H1 (cell line): Measurements from ENCODE around the gene GABRA4. TPM values are rescaled to one million over a fixed set of nuclear protein-coding genes. Genes with fewer than 3 reads are reported as not detected.

ENCODE experiments used
- CTCF ChIA-PET: fragments of 300-600 bp; sonication (Branson Sonifier 250); formaldehyde crosslinking; loops from one replicate; lab custom pipeline; 2021; ENCODE audit not compliant: partially characterized antibody; lab: Charles Lee
- POLR2A ChIA-PET: fragments of 300-600 bp; sonication (Branson Sonifier 250); formaldehyde crosslinking; loops from one replicate; lab custom pipeline; 2021; ENCODE audit warnings: inconsistent platforms; ENCODE audit not compliant: partially characterized antibody; lab: Charles Lee
- DNase-seq, 2 experiments: peaks; one replicate each; pipeline versions ENCODE4 v3.0.0 to v3.0.0-alpha.2; 2010 to 2022; ENCODE audit warnings: low spot score in 2 of 2, low read depth in 1 of 2, mixed read lengths in 1 of 2
- FAIRE-seq: peaks from 2 replicates; lab custom pipeline; 2011; peaks lifted over from hg19 to GRCh38; lab: Jason Lieb, UNC
- H2AFZ ChIP-seq: 2 replicates; pipeline ENCODE4 v1.8.1; 2012; ENCODE audit warnings: low read length, inconsistent platforms
- H2AK5ac ChIP-seq: 2 replicates; pipeline ENCODE4 v1.6.1; 2013; ENCODE audit warnings: low read depth, low read length
- H2BK120ac ChIP-seq: replicated peaks from 2 replicates; pipeline ENCODE3; 2013; ENCODE audit warnings: low read depth, low read length, inconsistent platforms
- H2BK12ac ChIP-seq: 2 replicates; pipeline ENCODE4 v1.6.1; 2013; ENCODE audit warnings: low read depth, low read length
- H2BK15ac ChIP-seq: 2 replicates; pipeline ENCODE4 v1.6.1; 2013; ENCODE audit warnings: low read length
- H2BK20ac ChIP-seq: 2 replicates; pipeline ENCODE4 v1.6.1; 2013; ENCODE audit warnings: low read length
- H2BK5ac ChIP-seq: 2 replicates; pipeline ENCODE4 v1.6.1; 2013; ENCODE audit warnings: low read depth, low read length
- H3K14ac ChIP-seq: 2 replicates; pipeline ENCODE4 v1.6.1; 2013; ENCODE audit warnings: inconsistent platforms; ENCODE audit not compliant: insufficient read length
- H3K18ac ChIP-seq: 2 replicates; pipeline ENCODE4 v1.6.1; 2013; ENCODE audit warnings: low read length; ENCODE audit errors: extremely low read depth
- H3K23ac ChIP-seq: 2 replicates; pipeline ENCODE4 v1.6.1; 2013; ENCODE audit warnings: inconsistent platforms; ENCODE audit not compliant: insufficient read length
- H3K23me2 ChIP-seq: 2 replicates; pipeline ENCODE4 v1.6.1; 2013; ENCODE audit warnings: low read depth, low read length
- H3K27ac ChIP-seq: 2 replicates; pipeline ENCODE4 v1.6.1; 2011; ENCODE audit warnings: low read depth, low read length, inconsistent platforms
- H3K27me3 ChIP-seq, 4 experiments: replicated peaks in 1 of 4; 1 replicate in 1 of 4; 2 replicates in 3 of 4; pipeline versions ENCODE4 v1.6.1 to v1.8.1; 2011 to 2013; ENCODE audit warnings: low read length in 3 of 4, mild to moderate bottlenecking in 3 of 4, inconsistent platforms in 2 of 4, mixed read lengths in 2 of 4, moderate library complexity in 1 of 4; ENCODE audit not compliant: control insufficient read depth in 3 of 4, insufficient read depth in 3 of 4; ENCODE audit errors: extremely low read depth in 1 of 4
- H3K36me3 ChIP-seq, 4 experiments: 2 replicates each; pipeline versions ENCODE4 v1.6.1 to v1.8.1; 2011 to 2013; ENCODE audit warnings: mild to moderate bottlenecking in 4 of 4, low read length in 3 of 4, moderate library complexity in 2 of 4, control low read depth in 1 of 4, inconsistent platforms in 1 of 4; ENCODE audit not compliant: insufficient read depth in 4 of 4, control insufficient read depth in 2 of 4
- H3K4ac ChIP-seq: replicated peaks from 2 replicates; pipeline ENCODE3; 2013; ENCODE audit warnings: low read length, low read depth, mixed read lengths, inconsistent platforms; ENCODE audit not compliant: insufficient read length
- H3K4me1 ChIP-seq, 4 experiments: replicated peaks in 1 of 4; 1 replicate in 1 of 4; 2 replicates in 3 of 4; pipeline versions ENCODE4 v1.6.1 to v1.8.1; 2011 to 2013; ENCODE audit warnings: low read length in 3 of 4, inconsistent platforms in 2 of 4, mixed read lengths in 1 of 4; ENCODE audit not compliant: insufficient read depth in 4 of 4, control insufficient read depth in 3 of 4
- H3K4me2 ChIP-seq, 2 experiments: 2 replicates each; pipeline versions ENCODE4 v1.6.1 to v1.8.1; 2011 to 2013; ENCODE audit warnings: low read depth in 2 of 2, low read length in 2 of 2, control low read depth in 1 of 2, inconsistent platforms in 1 of 2, mild to moderate bottlenecking in 1 of 2; ENCODE audit not compliant: insufficient read depth in 1 of 2
- H3K4me3 ChIP-seq, 4 experiments: fragments of 200-600, 300-600 bp in 1 of 4; sonication (generic), shearing (Covaris generic), sonication (Bioruptor Twin) in 1 of 4; 2 replicates each; pipeline versions ENCODE4 v1.5.1 to v1.8.1; 2011 to 2016; ENCODE audit warnings: low read length in 4 of 4, low read depth in 3 of 4, control low read depth in 2 of 4, inconsistent platforms in 2 of 4, mild to moderate bottlenecking in 2 of 4, mixed read lengths in 1 of 4, moderate library complexity in 1 of 4; ENCODE audit not compliant: insufficient read depth in 2 of 4; ENCODE audit errors: extremely low read depth in 1 of 4
- H3K56ac ChIP-seq: replicated peaks from 2 replicates; pipeline ENCODE3; 2013; ENCODE audit warnings: low read depth, mild to moderate bottlenecking, mixed read lengths, low read length, inconsistent platforms; ENCODE audit not compliant: insufficient read length
- H3K79me1 ChIP-seq: 2 replicates; pipeline ENCODE4 v1.6.1; 2013; ENCODE audit warnings: low read depth, low read length, control low read depth
- H3K79me2 ChIP-seq, 2 experiments: 2 replicates each; pipeline versions ENCODE4 v1.6.1 to v1.8.1; 2012 to 2013; ENCODE audit warnings: low read length in 2 of 2, mild to moderate bottlenecking in 2 of 2, inconsistent platforms in 1 of 2; ENCODE audit not compliant: insufficient read depth in 2 of 2, control insufficient read depth in 1 of 2
- H3K9ac ChIP-seq, 4 experiments: replicated peaks in 1 of 4; 1 replicate in 1 of 4; 2 replicates in 3 of 4; pipeline versions ENCODE4 v1.6.1 to v1.8.1; 2011 to 2013; ENCODE audit warnings: low read depth in 3 of 4, low read length in 3 of 4, control low read depth in 2 of 4, mild to moderate bottlenecking in 2 of 4, moderate library complexity in 2 of 4, inconsistent platforms in 1 of 4; ENCODE audit errors: extremely low read depth in 1 of 4
- H3K9me3 ChIP-seq, 2 experiments: 2 replicates each; pipeline versions ENCODE4 v1.6.1 to v1.8.1; 2012 to 2013; ENCODE audit warnings: mild to moderate bottlenecking in 2 of 2, moderate library complexity in 2 of 2, control low read depth in 1 of 2, inconsistent platforms in 1 of 2, low read depth in 1 of 2, low read length in 1 of 2, mixed read lengths in 1 of 2; ENCODE audit not compliant: insufficient read depth in 2 of 2
- H4K20me1 ChIP-seq, 2 experiments: replicated peaks in 1 of 2; 2 replicates each; pipeline versions ENCODE3 to v1.8.1; 2011 to 2013; ENCODE audit warnings: inconsistent platforms in 2 of 2, low read length in 2 of 2, mild to moderate bottlenecking in 1 of 2; ENCODE audit not compliant: insufficient read depth in 2 of 2, control insufficient read depth in 1 of 2
- H4K5ac ChIP-seq: 2 replicates; pipeline ENCODE4 v1.6.1; 2013; ENCODE audit warnings: low read length, low read depth, mixed read lengths, inconsistent platforms; ENCODE audit not compliant: insufficient read length
- H4K8ac ChIP-seq: 2 replicates; pipeline ENCODE4 v1.8.0; 2013; ENCODE audit warnings: mild to moderate bottlenecking, moderate library complexity, low read length, inconsistent platforms; ENCODE audit not compliant: insufficient read depth; ENCODE audit errors: extremely low read depth
- H4K91ac ChIP-seq: replicated peaks from 2 replicates; pipeline ENCODE3; 2013; ENCODE audit warnings: low read length, mixed read lengths, inconsistent platforms; ENCODE audit not compliant: insufficient read length
- BACH1 ChIP-seq: IDR thresholded peaks from 2 replicates; pipeline ENCODE4 v1.6.1; 2012; ENCODE audit warnings: low read length, improper control_type of control experiment
- RNF2 ChIP-seq: fragments of 200-900, 300-1000 bp; sonication (generic); IDR thresholded peaks from 2 replicates; pipeline ENCODE4 v1.7.1; 2016; ENCODE audit warnings: borderline replicate concordance, low read depth, mild to moderate bottlenecking, antibody characterized with exemption, low read length; ENCODE audit not compliant: poor library complexity, severe bottlenecking; ENCODE audit errors: missing control alignments
- SUZ12 ChIP-seq: fragments of 200-600 bp; sonication (generic); IDR thresholded peaks from 2 replicates; pipeline ENCODE4 v1.6.1; 2012; ENCODE audit warnings: mild to moderate bottlenecking, inconsistent platforms, low read length, moderate library complexity, mixed read lengths
- WGBS, 2 experiments: shearing (Covaris generic) in 1 of 2; methylation state at CpG; one replicate each; pipeline versions ENCODE4 v1.1.6 to v1.1.7; 2013 to 2015; ENCODE audit warnings: low lambda C conversion rate in 2 of 2, mixed read lengths in 2 of 2, inconsistent platforms in 1 of 2, low coverage in 1 of 2, missing lambda C conversion rate in 1 of 2; ENCODE audit not compliant: insufficient replicate concordance in 2 of 2, insufficient coverage in 1 of 2, insufficient read length in 1 of 2; ENCODE audit errors: extremely low coverage in 1 of 2, missing lambda C conversion rate in 1 of 2; 5-methylcytosine and 5-hydroxymethylcytosine counted together
- polyA plus RNA-seq, 7 experiments: library from polyadenylated mRNA; depleted of rRNA in 3 of 7; stranded (reverse) in 5 of 7; unstranded in 2 of 7; fragments of >200 nt in 5 of 7; fragments of 200-250 nt in 2 of 7; gene quantifications; 1 replicate in 5 of 7; 2 replicates in 1 of 7; 4 replicates in 1 of 7; pipeline versions ENCODE4 v1.2.1 to v1.2.3, GENCODE V29; 2011 to 2013; ENCODE audit warnings: missing spikeins in 2 of 7, mixed read lengths in 2 of 7
- total RNA-seq: library from RNA; stranded (reverse); fragmentation: NEBNext Ultra II Directional; extraction: Animal tissue kit (Norgen Biotek cat#: 25700); gene quantifications from 2 replicates; pipeline ENCODE4 v1.2.1, GENCODE V29; 2021

The GABRA4 gene
- total and polyA plus RNA-seq, 2 of the 8 experiments (the other 6 are each of a cell fraction or from before 2014, with no cell fraction given), result 0.09 to 0.37 TPM

DNA sequence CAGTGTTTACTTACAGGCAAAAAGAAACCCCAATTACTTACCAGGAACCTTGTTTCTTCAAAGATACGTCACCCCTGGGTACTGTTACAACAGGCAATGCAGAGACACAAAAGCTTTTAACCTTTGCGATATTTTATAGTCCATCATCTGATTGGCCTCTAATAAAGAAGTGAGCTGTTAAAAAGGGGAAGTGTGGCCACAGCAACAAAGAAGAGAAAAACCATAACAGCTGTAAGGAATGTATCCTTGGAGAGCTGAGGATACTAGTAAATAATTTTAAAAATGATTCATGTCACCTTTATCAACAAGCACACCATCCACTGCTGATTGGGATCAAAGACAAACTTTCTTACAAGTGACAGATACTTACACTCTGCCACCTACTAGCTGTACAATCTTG is 14.1 kb downstream of the GABRA4 start:
- FAIRE-seq (no peak), DNase-seq (no peak)
- Histone ChIP-seq H2BK15ac (no peak overlapping the region), H3K56ac (no peak overlapping the region), H3K27ac (no peak overlapping the region), H3K9me3 (no peaks in the 10 kb centered on the region), H4K20me1 (no peaks in the 10 kb centered on the region), H2BK5ac (no peak overlapping the region), H4K91ac (no peak overlapping the region), H2BK20ac (no peak overlapping the region), H3K23me2 (no peaks in the 10 kb centered on the region), H2AK5ac (no peak overlapping the region), H3K27me3 (no peaks in the 10 kb centered on the region), H3K79me2 (no peaks in the 10 kb centered on the region), H3K4me3 (no peak overlapping the region), H3K23ac (no peak overlapping the region), H3K4me2 (no peak overlapping the region), H4K8ac (no peak overlapping the region), H3K79me1 (no peaks in the 10 kb centered on the region), H3K36me3 (no peaks in the 10 kb centered on the region), H3K14ac (no peak overlapping the region), H4K5ac (no peak overlapping the region), H2AFZ (no peak overlapping the region), H3K18ac (no peak overlapping the region), H2BK120ac (no peak overlapping the region), H3K9ac (no peak overlapping the region), H3K4me1 (no peaks in the 10 kb centered on the region), H2BK12ac (no peak overlapping the region), H3K4ac (no peak overlapping the region)
- TF ChIP-seq RNF2 (no peak), BACH1 (no peak), SUZ12 (no peak)
- ChIA-PET CTCF (no interaction called here), POLR2A (no interaction called here)
- 84% methylated on average over 2 of the region's 2 CpGs; no CpG with 5 or more reads in 1 of the 2 experiments for WGBS, 2 experiments
